BE2C (cell line): ENCODE data around the gene SERPINB12.

Experiments
- DNase-seq: peaks from one replicate; pipeline ENCODE4 v3.0.0-alpha.2; 2020
- H3K27me3 ChIP-seq: fragments of 250-450 bp; sonication (Bioruptor Pico); 2 replicates; pipeline ENCODE4 v1.5.1; 2020; ENCODE audit warnings: mild to moderate bottlenecking
- H3K36me3 ChIP-seq: fragments of 250-450 bp; sonication (Bioruptor Pico); 2 replicates; pipeline ENCODE4 v1.5.1; 2020; ENCODE audit warnings: mild to moderate bottlenecking
- H3K4me1 ChIP-seq: fragments of 250-450 bp; sonication (Bioruptor Pico); 2 replicates; pipeline ENCODE4 v1.5.1; 2020
- H3K4me3 ChIP-seq: 2 replicates; pipeline ENCODE4 v1.5.1; 2011; ENCODE audit warnings: low read depth, low read length
- H3K9me3 ChIP-seq: fragments of 250-450 bp; sonication (Bioruptor Pico); 2 replicates; pipeline ENCODE4 v1.5.1; 2020
- CTCF ChIP-seq: IDR thresholded peaks from 2 replicates; pipeline ENCODE4 v1.5.1; 2012; ENCODE audit warnings: mild to moderate bottlenecking, low read depth, low read length

Gene SERPINB12

GRCh38 chr18:63586431-63586830 lies 44.3 kb downstream of the SERPINB12 start:
- H3K27me3 ChIP-seq: no peaks in the 10 kb centered on the region
- DNase-seq: no peak
- H3K4me3 ChIP-seq: no peak overlapping the region
- H3K4me1 ChIP-seq: no peaks in the 10 kb centered on the region
- no peaks in the 10 kb centered on the region for H3K36me3 ChIP-seq
- no peak for TF ChIP-seq CTCF
- no peaks in the 10 kb centered on the region for H3K9me3 ChIP-seq

- TF ChIP-seq CTCF: no peak
- Histone ChIP-seq H3K9me3 (no peaks in the 10 kb centered on the region), H3K27me3 (no peaks in the 10 kb centered on the region), H3K4me1 (no peaks in the 10 kb centered on the region), H3K4me3 (no peak within 1 kb of the TSS), H3K36me3 (no peaks in the 10 kb centered on the region)
- no peak for DNase-seq
These were observed 44.8 kb downstream of the SERPINB12 start, which contains the start of gene SERPINB13 for GRCh38 chr18:63586966-63587365. TSS of gene SERPINB13 (plus strand) at chr18:63587343. CDS start at chr18:63588668, 1,325 bp downstream.

- no peak for TF ChIP-seq CTCF
- H3K27me3 ChIP-seq: no peaks in the 10 kb centered on the region
- no peak overlapping the region for H3K4me3 ChIP-seq
- no peak for DNase-seq
- H3K9me3 ChIP-seq: no peaks in the 10 kb centered on the region
- no peaks in the 10 kb centered on the region for H3K36me3 ChIP-seq
- H3K4me1 ChIP-seq: no peaks in the 10 kb centered on the region
These were observed 46.7 kb downstream of the SERPINB12 start for GRCh38 chr18:63588909-63589308.

- Histone ChIP-seq H3K36me3 (no peaks in the 10 kb centered on the region), H3K4me3 (no peak overlapping the region), H3K27me3 (no peaks in the 10 kb centered on the region), H3K4me1 (no peaks in the 10 kb centered on the region), H3K9me3 (no peaks in the 10 kb centered on the region)
- no peak for TF ChIP-seq CTCF
- no peak for DNase-seq
These were observed 48.2 kb downstream of the SERPINB12 start for GRCh38 chr18:63590373-63590772.

GRCh38 chr18:63590966-63591695 lies 49.0 kb downstream of the SERPINB12 start:
- Histone ChIP-seq H3K9me3 (no peaks in the 10 kb centered on the region), H3K4me3 (no peak overlapping the region), H3K4me1 (no peaks in the 10 kb centered on the region), H3K36me3 (no peaks in the 10 kb centered on the region), H3K27me3 (no peaks in the 10 kb centered on the region)
- TF ChIP-seq CTCF: no peak
- DNase-seq: no peak

- no peaks in the 10 kb centered on the region for H3K9me3 ChIP-seq
- H3K4me3 ChIP-seq: no peak overlapping the region
- no peaks in the 10 kb centered on the region for H3K36me3 ChIP-seq
- H3K27me3 ChIP-seq: no peaks in the 10 kb centered on the region
- TF ChIP-seq CTCF: no peak
- DNase-seq: no peak
- no peaks in the 10 kb centered on the region for H3K4me1 ChIP-seq
These were observed 49.6 kb downstream of the SERPINB12 start for GRCh38 chr18:63591725-63592124.
